Measurements from ENCODE around the gene SOWAHA.
"Not testable (repeated sequence)": the region's sequence is repeated elsewhere in the genome, so short reads cannot be mapped to it uniquely, and the experiment has no call there.

Gene SOWAHA

DNA sequence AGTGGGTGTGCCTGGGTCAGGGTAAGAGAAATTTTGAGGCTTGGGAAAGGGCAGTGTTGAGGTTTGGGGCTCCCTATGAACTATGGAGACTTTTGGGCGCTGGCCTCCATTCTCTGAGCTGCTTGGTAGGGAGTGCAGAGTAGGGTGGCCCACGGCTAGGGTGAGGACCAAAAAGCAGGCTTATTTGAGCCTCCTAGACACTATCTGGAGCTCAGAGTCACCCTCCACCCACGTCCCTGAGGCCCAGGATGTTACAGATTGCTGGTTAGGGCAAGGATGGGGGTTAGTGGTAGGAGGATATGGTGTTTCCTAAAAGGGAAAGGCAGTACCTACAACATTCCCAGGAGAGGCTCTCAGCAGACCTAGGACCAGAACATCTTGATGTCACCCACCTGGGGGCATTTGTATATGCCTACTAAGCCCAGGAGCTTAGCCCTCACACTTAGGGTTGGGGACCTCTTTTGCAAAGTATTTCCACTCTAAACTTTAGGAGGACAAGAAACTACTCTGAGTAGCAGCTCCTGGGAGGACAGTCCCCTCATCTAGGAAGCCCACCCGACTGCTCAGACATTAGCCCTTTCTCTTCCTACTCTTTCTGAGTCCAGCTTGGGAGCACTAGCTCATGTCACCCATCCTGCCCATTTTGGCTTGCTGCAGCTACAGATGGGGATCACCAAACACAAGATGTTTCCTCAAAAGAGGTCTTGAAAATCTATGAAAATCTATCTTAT is 15.0 kb downstream of the SOWAHA start:
- DNase-seq = no peak

DNA sequence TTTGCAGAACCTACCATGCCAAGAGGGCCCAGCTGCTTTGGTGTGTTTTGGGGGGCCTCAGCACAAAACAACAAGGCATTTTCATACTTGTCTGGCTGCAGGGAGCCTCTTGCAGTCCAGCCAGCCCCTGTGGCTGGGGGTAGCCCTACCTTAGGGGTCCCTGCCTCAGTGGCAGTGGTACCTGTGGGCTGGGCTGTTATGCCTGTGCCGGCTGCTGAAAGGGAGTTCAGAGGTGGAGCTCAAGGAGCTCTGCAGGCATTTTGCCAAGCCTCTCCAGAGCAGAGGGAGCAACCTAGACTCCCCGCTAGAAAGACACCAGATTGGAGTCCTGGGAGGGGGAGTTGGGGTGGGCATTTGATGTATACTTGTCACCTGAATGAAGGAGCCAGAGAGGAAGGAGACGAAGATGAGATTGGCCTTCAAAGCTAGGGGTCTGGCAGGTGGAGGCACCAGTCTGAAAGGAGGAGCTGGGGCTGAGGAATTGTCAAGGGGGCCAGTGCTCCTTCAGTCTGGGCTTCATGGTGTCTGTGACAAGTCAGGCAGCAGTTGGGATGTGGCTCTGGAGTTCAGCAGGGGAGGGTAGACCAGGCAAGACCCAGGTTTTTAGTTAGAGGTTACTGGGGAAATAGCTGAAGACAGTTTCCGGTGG is 15.9 kb downstream of the SOWAHA start:
- DNase-seq = no peak

DNA sequence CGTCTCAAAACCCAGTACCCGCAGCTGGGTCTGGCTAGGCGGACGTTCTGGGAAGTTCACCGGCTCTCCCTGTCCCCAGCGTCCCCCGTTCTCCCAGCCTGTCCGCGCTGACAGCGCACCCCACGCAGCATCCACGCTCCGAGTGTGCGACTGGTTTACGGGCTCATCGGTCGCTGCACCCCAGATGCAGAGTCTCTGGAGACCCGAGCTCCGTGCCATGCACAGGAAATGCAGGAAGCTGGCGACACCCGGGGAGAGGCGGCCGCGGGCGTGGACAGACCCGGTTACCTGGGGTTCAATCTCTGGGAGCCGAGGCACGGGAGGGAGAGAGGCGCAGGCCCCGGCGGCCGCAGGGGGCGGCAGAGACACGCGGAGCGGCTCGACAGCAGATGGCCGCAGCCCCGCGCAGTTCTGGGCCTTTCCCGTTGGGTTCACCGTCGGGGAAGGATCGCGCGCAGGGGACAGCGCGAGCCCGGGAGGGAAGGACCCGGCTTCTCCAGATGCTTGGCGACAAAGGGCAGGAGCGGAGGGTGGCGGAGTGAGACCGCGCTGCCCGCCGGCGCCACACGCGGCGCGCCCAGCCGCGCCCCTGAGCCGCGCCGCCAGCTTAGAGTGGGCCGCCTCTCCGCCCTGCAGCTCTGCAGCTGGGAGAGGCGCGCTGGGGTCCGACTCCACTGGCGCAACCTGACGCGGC is 16.8 kb downstream of the SOWAHA start:
- DNase-seq = peak; percentile 68 to 69

DNA sequence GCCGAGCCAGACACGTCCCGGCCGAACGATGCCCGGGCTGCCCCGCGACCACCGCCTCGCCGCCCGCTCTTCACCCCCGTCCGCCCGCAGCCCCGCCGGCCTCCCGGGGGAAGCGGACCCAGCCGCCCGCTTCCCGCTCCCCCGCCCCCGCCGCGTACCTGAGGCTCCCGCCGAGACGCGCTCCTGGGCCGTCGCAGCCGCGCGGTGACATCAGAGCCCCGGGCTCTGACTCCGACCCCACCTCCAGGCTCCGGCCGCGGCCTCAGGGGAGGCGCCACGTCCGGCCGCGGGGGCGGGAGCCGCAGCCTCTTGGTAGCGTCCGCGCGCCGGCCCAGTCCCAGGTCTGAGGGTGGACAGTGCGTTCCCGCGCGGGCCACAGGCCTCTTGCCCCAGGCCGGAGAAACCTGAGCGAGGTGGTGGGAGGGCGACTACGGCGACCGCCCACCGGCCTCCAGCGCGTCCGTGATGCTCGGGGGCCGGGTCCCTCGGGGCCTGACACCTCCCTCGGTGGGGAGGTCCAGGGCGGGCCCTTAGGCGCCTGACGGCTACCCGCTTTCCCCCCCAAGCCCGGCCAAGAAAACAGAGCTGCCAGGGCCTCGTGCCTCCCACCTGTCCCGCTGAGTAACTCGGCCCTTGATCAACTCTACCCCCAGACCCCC is 17.5 kb downstream of the SOWAHA start, which contains the start of gene SHROOM1:
Gene SHROOM1 (minus strand): TSS at position 212 of the 659 bp plus-strand sequence. CDS start 4,507 bp downstream, outside the sequence.
- no peak for DNase-seq

DNA sequence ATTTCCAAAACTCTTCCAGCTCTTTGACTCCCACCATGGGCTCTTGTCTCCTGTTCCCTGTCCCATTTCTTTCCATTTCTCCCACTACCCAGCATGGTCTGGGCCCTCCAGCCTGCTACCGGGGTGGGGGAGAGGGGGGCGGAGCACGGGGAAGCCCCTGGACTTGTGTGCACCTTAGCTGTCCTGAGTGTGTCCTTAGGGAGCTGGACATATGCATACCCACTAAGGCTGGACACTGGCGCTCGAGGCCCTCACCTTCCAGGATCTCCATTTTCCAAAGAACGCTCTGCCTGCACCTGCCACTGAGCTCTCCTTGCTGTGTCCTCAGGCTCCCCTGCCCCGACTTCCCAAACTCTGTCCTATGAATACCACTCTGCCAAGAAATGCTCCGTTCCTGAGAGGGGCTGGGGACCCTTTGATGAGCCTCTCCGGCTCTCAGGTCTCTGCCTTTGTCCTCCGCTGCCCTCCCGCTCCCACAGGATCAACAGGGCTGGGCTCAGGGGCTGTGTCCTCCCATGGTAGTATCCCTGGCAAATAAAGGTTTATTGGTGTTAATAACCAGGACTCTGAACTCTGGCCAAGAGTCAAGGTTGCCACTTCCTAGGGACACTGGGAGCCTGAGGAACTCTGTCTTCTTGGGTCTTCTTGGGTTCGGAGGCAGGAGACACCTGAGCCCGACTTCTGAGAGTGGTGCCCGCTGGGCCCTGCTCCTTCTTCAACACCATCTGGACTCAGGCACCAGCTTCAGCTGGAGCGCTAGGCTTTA is 18.2 kb downstream of the SOWAHA start:
- no peak for DNase-seq

DNA sequence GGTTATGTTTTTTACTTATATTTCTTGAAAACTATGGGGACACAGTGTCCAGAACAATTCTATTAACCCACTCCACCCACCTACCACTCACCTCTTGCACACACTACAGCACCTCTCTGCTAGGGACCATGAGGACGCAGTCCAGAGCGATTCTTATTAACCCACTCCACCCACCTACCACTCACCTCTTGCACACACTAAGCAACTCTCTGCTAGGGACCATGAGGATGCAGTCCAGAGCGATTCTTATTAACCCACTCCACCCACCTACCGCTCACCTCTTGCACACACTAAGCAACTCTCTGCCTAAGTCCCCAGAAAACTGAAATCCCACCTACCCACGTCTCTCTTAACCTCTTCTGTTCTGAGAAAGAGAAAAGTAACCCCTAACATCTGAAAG is 19.5 kb downstream of the SOWAHA start:
- DNase-seq = no peak

DNA sequence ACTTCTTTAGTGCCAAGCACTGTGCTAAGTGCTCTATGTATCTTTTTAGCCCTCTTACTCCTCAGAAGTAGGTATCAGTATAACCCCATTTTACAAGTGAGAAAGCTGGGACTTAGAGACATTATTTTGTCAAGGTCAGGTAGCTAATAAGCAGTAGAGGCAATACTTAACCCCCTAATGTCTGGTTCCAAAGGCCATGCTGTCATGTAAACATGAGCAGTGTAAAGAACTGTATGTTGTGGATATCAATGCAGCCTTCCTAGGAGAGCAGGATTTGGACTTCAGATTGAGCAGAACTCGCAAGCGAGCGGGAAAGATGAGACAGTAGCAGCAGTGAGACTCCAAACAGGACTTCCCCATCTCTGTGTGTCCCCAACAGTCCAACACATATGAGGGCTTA is 21.0 kb downstream of the SOWAHA start:
- DNase-seq = no peak

DNA sequence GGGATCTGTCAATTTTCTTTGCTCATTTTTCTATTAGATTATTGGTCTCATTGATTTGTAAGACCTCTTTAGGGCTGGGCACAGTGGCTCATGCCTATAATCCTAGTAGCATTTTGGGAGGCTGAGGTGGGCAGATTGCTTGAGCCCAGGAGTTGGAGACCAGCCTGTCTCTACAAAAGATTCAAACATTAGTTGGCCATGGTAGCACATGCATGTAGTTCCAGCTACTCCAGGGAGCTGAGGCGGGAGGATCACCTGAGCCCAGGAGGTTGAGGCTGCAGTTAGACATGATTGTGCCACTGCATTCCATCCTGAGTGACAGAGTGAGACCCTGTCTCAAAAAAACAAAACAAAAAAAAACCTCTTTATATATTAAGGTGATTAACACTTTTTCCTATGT is 23.8 kb downstream of the SOWAHA start:
- no peak for DNase-seq

DNA sequence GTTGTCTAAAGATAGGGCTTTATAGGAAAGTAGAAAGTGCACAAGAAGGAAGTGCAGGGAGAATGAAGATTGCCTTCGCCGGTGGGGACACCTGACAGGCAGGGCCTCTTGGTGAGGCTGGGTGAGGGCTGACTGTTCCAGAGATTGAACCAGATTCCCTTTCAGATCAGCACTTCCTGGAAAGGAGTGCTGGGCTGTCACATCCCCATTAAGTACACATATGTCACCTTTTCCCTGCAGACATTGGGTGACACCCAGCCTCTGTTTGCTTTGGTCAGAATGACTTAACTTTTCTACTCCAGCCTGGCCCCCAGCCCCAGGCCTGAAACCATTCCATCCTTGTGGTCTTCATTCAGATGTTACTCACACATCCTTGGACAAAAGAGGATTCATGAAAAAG is 24.8 kb downstream of the SOWAHA start:
- DNase-seq = no peak

DNA sequence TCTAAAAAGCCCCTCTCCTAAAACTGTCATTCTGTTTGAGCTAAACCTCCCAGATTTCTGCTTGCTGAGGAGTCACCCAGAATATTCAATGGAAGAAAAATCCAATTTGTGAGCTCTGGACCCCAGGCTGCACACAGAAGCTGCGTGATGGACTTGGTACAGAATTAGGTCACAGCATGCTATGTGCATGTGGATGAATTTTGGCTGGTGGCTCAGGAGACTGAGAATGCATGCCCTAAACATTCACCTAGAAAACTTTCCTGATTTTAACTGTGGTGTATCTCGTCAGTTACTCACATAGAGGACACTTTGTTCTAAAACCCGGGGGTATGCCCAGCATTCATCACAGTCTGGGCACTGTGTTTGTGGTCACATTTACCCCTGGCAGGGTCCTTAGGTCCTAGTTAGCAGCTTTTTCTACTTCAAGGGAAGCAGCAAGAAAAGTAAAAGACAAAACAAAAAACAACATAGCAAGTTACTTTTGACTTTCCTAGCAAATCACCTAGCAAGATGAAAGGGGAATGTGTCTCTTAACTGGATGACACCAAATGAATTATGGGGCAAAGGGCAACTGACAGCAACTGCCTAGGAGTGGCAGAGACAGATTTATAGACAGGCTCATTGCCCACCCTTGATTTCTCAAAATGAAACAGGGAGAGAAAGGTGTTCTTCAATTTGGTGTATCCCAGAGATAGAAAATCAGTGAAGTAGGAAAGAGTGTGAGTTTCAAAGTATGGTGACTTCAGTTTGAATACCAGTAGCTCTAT is 25.6 kb downstream of the SOWAHA start:
- DNase-seq = no peak

DNA sequence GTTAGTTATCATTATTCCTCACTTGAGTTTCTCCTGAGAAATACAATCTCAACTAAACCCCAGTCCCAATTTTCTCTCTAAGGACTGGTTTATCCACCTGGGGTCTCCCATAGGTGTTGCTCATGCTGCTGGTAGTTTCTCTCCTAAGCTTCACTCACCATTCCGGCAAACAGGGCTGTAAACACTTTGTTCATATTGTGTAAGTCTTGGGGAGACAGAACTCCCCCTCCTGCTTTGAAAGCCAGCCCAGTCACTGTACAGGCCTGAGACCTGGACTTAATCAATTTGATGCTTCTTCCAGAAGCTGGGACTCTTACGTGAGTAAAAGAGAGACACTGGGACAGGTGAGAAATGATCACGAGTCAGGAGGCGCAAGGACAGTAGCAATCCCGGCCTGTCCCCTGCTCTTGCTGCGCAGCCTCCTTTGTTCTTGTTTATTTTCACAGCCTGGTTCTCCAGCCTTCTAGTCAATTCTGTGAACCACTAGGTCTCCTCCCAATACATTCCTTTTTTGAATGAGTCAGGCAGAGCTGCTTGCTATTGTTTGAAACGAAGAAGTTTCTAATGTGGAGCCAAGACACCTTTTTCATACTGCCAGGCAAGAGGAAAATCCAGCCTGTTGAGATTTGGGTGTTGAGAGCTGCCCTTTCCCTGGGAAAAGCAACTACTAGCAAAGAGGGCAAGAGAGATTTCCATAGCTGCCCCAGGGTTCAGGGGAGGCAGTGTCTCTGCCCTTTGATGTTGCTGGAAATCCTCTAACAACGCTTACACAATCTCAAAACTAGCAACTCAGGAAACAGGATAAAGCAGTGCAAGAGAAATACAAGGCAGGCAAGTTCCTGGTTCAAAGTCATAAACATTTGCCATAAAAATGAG is 26.6 kb downstream of the SOWAHA start:
- no peak for DNase-seq

DNA sequence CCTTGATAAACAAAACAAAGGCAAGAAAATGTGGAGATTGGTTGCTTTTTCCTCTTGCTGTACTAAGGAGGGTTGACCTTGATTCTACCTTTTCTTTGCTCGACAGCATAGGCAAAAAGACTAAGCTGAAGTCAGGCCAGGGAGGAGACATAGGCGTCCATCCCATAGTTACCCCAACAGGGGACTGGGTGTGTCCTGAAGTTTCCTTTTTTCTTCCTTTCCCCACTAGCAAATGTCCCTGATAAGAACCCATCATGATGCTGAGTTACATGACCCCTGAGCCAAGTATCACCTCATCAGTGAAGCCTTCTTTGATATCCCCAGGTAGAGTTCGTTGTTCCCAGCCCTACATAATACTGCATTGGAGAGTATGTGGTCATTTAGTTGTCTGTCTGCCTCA is 27.2 kb downstream of the SOWAHA start:
- no peak for DNase-seq

DNA sequence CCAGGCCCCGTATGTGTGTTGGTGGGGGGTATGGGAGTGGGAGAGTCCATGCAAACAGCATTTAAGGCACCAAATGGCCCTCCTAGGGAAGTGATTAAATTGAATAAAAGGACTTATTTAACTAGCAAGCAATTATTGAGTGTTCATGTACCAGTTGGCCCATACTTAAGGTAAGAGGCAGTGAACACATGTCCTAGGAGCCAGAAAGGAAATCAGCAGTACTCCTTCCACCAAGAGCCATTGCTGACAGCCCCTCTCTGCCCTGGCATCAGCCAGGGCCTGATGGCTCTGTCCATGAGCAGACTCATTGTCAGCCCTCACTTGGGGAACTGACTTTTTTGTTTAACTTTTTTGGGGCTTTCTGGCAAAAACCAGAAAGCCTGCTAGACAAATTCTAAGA is 27.8 kb downstream of the SOWAHA start:
- no peak for DNase-seq

DNA sequence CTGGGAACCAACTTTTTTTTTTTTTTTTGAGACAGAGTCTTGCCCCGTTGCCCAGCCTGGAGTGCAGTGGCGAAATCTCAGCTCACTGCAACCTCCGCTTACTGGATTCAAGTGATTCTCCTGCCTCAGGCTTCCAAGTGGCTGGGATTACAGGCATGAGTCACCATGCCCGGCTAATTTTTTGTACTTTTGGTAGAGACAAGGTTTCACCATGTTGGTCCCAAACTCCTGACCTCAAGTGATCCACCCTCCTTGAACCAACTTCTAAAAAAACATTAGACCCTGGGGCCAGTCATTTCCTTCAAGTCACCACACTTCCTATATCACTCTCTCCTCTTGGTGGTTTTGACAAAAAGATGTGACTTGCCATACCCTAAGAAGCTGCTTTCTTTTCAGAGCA is 28.2 kb downstream of the SOWAHA start:
- DNase-seq = no peak

DNA sequence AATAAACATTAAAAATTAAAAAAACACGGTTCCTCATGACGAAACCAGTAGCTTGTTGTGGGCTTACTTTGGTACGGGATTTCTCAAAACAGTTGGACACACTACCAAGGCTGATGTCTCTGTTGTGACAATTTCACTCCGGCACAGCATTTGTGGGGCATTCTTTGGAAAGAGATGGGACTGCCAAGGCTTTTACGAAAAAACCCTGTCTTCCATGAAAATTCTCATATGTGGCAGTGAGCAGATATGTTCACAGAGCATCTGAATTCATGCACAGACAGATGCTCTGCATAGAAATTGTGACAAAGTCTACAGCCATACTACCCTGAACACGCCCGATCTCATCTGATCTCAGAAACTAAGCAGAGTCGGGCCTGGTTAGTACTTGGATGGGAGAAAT is 35.2 kb downstream of the SOWAHA start:
- no peak for DNase-seq

DNA sequence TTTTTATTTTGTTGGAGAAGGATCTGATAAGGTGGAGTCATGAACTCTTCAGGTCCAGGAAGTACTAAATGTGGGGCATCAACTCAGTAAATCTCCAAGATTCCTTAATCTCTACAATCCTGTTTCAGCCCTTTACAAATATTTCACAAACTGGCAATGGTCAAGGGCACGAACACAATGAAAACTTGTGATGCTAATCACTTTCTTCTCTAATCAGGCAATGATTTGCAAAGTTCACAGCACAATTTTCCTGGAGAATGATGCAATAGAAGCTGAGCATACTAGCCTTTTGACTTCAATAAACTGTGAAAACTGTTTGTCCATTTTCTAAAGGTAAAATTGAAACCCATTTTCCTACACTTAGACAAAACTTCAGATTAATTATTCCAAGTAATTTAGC is 36.2 kb downstream of the SOWAHA start:
- no peak for DNase-seq

DNA sequence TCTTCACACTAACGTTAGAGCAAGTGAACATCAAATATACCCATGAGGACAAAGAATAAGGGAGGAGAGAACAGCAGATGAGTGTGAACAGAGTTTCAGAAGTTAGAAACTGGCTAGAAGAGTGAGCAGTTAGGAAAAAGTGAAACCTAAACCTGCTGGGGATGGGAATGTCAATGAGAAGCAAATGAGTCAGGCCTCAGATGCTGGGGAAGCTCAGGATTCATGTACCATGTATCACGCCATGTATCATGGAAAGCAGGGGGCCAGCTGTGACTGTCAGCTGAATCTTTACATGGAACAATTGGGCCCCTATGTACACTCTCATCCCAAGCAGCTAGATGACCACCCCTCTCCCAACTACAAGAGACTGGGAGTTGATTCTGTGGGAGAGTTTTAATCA is 37.0 kb downstream of the SOWAHA start:
- no peak for DNase-seq

DNA sequence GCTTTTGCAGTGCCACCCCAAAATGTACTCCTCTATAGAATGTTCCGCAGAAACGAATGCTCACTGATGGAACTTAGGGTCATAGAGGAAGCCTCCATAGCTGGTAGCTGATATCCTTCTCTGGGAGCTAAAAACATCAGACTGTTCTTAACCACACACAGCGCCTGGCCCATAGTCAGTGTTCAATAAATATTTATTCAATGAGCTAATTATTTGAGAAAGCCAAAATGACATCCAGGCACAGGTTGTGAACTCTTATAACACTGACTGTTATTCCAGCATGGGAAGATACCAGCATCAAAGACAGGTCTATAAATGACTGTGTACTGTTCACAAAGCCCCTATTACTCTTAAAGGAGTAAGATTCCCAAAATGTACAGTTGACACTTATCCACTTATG is 40.2 kb downstream of the SOWAHA start:
- DNase-seq = no peak

DNA sequence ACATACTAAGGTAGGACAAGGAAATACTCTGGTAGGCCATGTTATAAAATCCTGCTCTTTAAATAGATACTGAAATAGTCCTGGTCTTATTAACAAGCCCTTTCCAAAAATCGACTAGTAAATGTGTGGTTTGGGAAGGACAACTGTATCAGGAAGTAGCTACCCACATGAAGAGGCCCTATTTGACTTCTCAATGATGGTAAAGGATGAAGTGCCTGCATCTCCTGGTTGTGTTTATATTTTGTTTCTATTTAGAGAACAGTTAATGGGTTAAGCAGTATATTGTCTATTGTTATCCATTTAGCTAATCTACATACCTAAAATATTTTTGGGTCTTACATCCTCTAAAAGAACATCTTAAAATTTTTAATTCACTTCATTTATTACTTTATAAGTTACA is 40.7 kb downstream of the SOWAHA start:
- no peak for DNase-seq

DNA sequence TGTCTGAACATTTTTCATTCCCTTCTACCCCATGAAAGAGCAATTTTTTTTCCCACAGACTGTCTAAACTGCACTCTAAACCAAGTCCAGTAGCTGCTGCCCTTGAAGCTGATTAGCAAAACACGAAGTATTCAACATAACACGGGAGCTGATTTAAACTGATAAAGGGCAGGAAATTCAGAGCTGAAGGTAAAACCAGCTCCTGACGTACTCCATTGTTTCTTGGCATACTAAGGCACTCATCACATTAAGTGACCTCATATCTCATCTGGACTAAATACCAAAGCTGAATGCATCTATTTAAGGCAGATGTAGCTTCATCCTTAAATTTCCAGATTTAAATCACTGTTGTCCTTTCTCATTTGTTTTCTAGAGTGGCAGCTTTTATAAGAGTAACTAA is 41.2 kb downstream of the SOWAHA start:
- no peak for DNase-seq

DNA sequence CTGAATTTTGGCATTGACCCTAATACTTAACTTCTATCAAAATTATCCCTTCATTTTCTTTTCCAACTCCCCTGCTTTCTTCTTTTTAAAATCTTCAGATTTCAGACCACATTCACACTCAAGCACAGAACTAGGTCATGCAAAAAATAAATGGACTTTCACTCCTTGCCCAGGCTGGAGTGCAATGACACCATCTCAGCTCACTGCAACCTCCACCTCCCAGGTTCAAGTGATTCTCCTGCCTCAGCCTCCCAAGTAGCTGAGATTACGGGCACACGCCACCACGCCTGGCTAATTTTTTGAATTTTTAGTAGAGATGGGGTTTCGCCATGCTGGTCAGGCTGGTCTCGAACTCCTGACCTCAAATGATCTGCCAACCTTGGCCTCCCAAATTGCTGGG is 41.9 kb downstream of the SOWAHA start:
- DNase-seq = not testable (repeated sequence)
